Keratinocyte (primary cell): ENCODE results near the gene TMEM217.

Experiments
- CTCF ChIP-seq, 3 experiments: IDR thresholded peaks in 1 of 3; conservative IDR thresholded peaks in 1 of 3; optimal IDR thresholded peaks in 1 of 3; 2 replicates in 2 of 3; 3 replicates in 1 of 3; pipeline versions ENCODE3 to v1.5.1; 2011; ENCODE audit warnings: low read length in 3 of 3, mild to moderate bottlenecking in 3 of 3, moderate library complexity in 2 of 3, control low read depth in 1 of 3, inconsistent platforms in 1 of 3; ENCODE audit not compliant: insufficient read depth in 2 of 3; ENCODE audit errors: extremely low read depth in 1 of 3
- EZH2 ChIP-seq: IDR thresholded peaks from one replicate; pipeline ENCODE4 v1.6.1; 2012; ENCODE audit warnings: inconsistent platforms, mild to moderate bottlenecking, low read length, moderate library complexity

GRCh38 chr6:37256692-37257319, 1.1 kb downstream of the TMEM217 start:
- no peak for TF ChIP-seq CTCF (optimal IDR thresholded peaks at IDR 0.05 in 1 of 3, IDR thresholded peaks at IDR 0.05 in 1 of 3, conservative IDR thresholded peaks at IDR 0.05 in 1 of 3; ENCODE audit: extremely low read depth in 1 of 3, insufficient read depth in 2 of 3, low read length in 3 of 3)
- TF ChIP-seq EZH2: no peak
